GM21825 (cell line): ENCODE data around the gene POLR3H.

Experiments
- ATAC-seq: cut with Tn5 transposase; IDR thresholded peaks from one replicate; pipeline ENCODE4 v1.9.1; 2021; ENCODE audit warnings: mild to moderate bottlenecking, moderate library complexity; ENCODE audit not compliant: unreplicated experiment

The POLR3H gene

GRCh38 chr22:41488076-41488475 lies 56.2 kb downstream of the POLR3H start:
- ATAC-seq = no peak

DNA sequence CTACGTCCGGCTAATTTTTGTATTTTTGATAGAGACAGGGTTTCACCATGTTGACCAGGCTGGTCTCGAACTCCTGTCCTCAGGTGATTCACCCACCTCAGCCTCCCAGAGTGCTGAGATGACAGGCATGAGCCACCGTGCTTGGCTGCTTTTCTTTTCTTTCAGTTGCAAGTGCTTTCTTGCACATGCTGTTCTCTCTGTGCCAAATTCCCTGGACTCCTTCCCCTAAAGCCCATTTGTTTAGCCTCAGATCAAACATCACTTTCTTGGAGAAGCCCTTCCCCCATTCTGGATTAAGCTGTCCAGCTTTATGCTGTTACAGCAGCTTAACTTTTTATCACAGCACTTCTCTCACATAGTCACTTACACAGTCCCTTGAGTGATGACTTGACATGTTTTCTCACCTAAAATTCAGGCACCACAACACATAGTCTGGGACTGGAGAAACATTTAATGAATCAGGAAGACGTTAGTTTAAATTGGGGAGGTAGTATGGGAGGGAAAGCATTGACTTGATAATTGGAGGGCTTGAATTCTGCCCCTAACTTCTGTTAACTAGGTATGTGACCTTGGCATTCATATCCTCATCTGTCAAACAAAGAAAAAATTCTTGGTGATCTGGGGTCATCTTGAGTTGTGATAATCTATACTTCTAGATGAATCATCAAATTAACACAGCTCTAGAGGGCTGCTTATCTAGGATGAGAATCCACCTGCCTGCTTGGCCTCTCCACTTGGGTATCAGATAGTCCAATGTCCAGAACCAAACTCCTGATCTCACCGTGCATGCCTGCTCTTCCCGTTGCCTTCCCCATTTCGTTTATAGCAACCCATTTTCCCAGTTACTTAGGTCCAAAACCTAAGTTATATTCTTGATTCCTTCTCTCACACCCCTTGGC lies 57.0 kb downstream of the POLR3H start:
- no peak for ATAC-seq

GRCh38 chr22:41485033-41485432 lies 59.2 kb downstream of the POLR3H start:
- no peak for ATAC-seq

DNA sequence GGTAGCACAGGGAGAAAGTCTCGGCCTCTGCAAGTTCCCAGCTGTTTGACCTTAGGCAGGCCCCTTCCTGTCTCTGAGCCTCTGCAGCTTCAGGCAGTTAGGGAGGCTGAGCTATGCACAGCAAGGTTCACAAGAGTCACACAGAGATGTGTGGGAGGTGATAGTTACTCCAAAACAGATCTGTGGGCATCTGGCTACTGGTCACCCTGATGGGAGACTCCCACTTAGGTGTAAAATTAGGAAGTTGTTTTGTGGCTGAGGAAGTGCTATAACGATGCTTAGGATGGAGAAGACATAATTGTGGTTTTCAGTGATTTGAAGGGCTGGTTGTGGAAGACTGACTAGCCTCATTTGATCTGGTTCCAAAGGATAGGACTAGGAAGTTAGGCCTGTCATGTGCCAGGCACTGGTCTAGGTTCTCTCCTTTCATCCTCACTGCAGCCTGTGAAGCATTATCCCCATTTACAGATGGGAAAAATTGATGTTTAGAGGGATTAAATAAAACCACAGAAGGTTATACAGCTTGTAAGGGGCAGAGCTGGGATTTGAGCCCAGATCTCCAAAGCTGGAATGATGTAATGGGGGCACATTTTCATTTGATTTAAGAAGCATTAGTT lies 61.8 kb downstream of the POLR3H start:
- no peak for ATAC-seq

DNA sequence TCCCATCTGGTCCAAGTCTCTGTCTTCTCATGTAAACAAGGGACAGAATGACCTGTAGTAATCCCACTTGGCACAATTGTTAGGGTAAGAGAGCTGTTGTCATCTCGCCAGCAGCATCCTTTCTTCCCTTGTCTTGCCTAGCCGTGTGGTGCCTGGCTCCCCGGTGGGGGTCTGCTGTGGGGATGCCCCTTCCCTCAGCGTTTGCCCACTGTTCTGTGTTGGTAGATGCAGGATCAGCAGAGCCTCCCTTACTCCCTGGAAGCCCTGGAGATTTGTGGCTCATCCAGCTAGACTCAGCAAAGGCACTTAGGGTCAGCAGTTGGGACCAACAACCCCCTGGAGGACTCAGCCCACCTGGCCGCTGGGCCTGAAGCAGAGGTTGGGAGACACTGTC lies 62.3 kb downstream of the POLR3H start:
- no peak for ATAC-seq

- no peak for ATAC-seq
These were observed 63.0 kb downstream of the POLR3H start for GRCh38 chr22:41481131-41481830.

DNA sequence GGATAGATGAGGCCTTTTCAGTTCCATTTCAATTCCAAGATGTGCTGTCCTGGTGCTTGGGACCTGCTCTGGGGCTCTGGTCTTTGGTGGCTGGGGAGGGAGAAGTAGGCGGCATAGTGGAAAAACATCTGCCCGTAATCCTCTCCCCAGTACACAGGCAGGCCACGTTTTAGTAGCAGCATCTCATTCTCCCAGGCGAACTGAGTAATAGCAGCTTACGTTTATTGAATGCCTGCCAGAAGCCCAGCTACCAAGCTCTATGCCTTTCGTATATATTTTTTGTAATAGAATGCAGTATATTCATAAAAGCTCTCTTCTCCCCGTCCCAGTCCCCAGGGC lies 63.9 kb downstream of the POLR3H start:
- ATAC-seq = no peak

GRCh38 chr22:41479671-41480396 lies 64.4 kb downstream of the POLR3H start:
- no peak for ATAC-seq

DNA sequence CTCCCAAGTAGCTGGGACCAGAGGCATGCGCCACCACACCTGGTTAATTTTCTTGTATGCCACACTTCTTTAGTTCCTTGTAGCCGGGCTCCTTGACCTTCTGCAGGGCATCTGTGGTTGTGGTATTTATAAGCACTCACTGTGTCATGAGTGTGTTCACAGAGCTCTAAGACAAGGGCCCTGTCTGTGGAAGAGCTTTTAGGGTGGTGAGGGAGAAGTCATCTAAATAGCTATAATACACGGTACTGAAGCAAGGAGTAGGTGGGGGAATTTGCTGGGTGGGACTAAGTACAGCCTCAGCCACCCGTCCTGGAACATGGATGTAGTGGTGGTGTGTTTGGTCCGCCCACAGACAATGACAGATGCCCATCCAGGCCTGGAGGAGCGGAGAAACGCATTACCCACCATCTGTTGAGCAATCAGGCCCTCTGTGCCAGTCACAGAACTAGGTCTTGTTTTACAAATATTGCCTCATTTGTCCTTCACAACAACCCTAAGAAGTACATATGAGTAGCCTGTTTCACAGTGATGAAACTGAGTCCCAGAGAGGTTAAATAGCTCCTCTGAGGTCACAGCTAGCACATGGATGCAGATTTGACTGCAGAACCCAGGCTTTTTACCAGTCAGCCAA lies 65.3 kb downstream of the POLR3H start:
- ATAC-seq = no peak

- ATAC-seq = no peak
These were observed 65.8 kb downstream of the POLR3H start for GRCh38 chr22:41478473-41478872.
